ENCODE measurements around the gene TEDC1. TPM values are rescaled to one million over a fixed set of nuclear protein-coding genes. Genes with fewer than 3 reads are reported as not detected.

The TEDC1 gene
- total RNA-seq, 1 experiment from 2014 or later: 26.2 TPM

DNA sequence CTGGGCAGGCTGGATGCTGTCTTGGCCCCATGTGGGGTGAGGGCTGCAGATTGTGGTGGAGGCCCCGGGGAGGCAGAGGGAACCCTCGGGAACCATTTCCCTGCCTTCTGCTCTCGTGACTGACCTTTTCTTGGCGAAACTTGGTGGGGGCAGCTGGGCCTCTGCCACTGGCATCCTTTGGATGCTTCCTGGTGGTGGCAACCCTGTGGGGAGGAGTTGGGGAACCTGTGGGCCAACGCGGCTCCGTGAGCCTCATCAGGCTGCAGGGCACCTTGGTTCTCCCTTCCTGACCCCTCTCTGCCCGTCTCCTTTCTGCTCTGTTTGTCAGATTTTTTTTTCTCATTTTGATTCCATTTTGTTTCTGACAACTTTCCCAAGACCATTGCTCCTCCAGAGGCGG lies 49.8 kb downstream of the TEDC1 start:
- H3K4me1 ChIP-seq (ENCODE audit: insufficient read depth, low read length): no peaks in the 10 kb centered on the region
- Mint-ChIP-seq H3K27me3 (ENCODE audit: low read depth) (peaks cover 11% of the 10 kb centered on the region; the same call in 1 of the 2 replicates), H3K4me3 (no peak overlapping the region)

More for the DNA sequence above, 49.8 kb downstream of the TEDC1 start:
- Histone ChIP-seq H2BK12ac (ENCODE audit: insufficient read length, low read depth, low read length) (no peak overlapping the region), H3K14ac (ENCODE audit: insufficient read depth, low read length) (no peak overlapping the region), H4K5ac (ENCODE audit: insufficient read length, low read depth, low read length) (no peak overlapping the region), H3K23me2 (ENCODE audit: insufficient read length, low read depth, low read length, poor library complexity, severe bottlenecking) (no peaks in the 10 kb centered on the region), H4K20me1 (ENCODE audit: control insufficient read depth, insufficient read depth, insufficient read length) (no peaks in the 10 kb centered on the region), H4K91ac (ENCODE audit: insufficient read length, low read depth, low read length) (no peak overlapping the region), H2AK5ac (ENCODE audit: insufficient read length, low read length) (no peak overlapping the region), H2BK15ac (ENCODE audit: low read depth, low read length) (no peak overlapping the region), H3K4me2 (ENCODE audit: insufficient read depth, insufficient read length, low read length) (no peak overlapping the region), H2BK20ac (ENCODE audit: low read depth, low read length, poor library complexity, severe bottlenecking) (no peak overlapping the region), H3K9me3 (ENCODE audit: control insufficient read depth, low read depth, low read length) (peaks cover 31% of the 10 kb centered on the region), H3K18ac (ENCODE audit: insufficient read length, low read depth, low read length) (no peak overlapping the region), H3K23ac (ENCODE audit: insufficient read length, low read depth, low read length) (no peak overlapping the region), H3T11ph (ENCODE audit: low read length) (no peak overlapping the region), H4K8ac (replicated peaks; ENCODE audit: insufficient read length, low read depth, low read length) (no peak overlapping the region), H3K79me2 (ENCODE audit: insufficient read depth, low read length) (no peaks in the 10 kb centered on the region), H2BK120ac (ENCODE audit: low read depth, low read length, poor library complexity, severe bottlenecking) (no peak overlapping the region), H2AFZ (ENCODE audit: low read length) (no peak overlapping the region), H3K56ac (ENCODE audit: insufficient read length, low read depth, low read length) (no peak overlapping the region), H3K79me1 (ENCODE audit: insufficient read depth, low read depth, low read length, poor library complexity, severe bottlenecking) (no peaks in the 10 kb centered on the region), H3K4ac (ENCODE audit: low read depth, low read length) (no peak overlapping the region), H3K27ac (ENCODE audit: insufficient read length, low read depth, low read length) (no peak overlapping the region), H3K27me3 (ENCODE audit: insufficient read depth, low read length) (no peaks in the 10 kb centered on the region), H3K9ac (ENCODE audit: extremely low read depth, insufficient read length, low read length) (no peak overlapping the region), H2BK5ac (ENCODE audit: insufficient read length, low read length) (no peak overlapping the region)
- H3K36me3 Mint-ChIP-seq (ENCODE audit: insufficient read depth in 1 of 3, low read depth in 3 of 3): peaks cover 0 to 6% (median 0%) of the 10 kb centered on the region in 3 experiments; a peak in 3 of 7 replicates
- peaks cover 53 to 92% of the 10 kb centered on the region in 2 experiments for H3K9me3 Mint-ChIP-seq
- no peak for DNase-seq
- no peak overlapping the region for H3K27ac Mint-ChIP-seq
- TF ChIP-seq, protein P1, sequence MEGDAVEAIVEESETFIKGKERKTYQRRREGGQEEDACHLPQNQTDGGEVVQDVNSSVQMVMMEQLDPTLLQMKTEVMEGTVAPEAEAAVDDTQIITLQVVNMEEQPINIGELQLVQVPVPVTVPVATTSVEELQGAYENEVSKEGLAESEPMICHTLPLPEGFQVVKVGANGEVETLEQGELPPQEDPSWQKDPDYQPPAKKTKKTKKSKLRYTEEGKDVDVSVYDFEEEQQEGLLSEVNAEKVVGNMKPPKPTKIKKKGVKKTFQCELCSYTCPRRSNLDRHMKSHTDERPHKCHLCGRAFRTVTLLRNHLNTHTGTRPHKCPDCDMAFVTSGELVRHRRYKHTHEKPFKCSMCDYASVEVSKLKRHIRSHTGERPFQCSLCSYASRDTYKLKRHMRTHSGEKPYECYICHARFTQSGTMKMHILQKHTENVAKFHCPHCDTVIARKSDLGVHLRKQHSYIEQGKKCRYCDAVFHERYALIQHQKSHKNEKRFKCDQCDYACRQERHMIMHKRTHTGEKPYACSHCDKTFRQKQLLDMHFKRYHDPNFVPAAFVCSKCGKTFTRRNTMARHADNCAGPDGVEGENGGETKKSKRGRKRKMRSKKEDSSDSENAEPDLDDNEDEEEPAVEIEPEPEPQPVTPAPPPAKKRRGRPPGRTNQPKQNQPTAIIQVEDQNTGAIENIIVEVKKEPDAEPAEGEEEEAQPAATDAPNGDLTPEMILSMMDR (conservative IDR thresholded peaks at IDR 0.05): no peak
- WGBS (ENCODE audit: extremely low coverage, insufficient read length, low lambda C conversion rate): no CpG with 5 or more reads among the region's 9 CpGs
- H3K4me1 Mint-ChIP-seq: no peaks in the 10 kb centered on the region

Measured in H9 (cell line).